ENCODE measurements around the gene WSB1.

Gene WSB1

DNA sequence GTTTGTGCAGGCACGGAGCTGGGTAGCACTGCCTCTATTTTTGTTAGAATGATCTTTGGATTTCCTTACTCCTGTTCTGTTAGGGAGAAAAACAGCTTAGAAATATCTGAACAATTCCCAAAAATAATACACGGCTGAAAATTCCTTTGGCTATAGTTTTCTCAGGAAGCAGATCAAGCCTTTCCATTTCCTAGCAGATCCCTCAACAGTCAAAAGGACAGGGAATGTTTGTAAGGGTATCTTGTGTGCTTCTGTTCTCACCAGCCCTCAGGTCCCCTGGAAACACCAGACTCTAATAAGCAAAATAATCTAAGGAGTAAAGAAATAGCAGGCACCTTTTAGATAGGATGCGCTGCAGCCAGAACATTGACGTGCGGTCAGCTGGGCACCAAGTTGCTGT lies 30.5 kb upstream of the WSB1 start:
- Histone ChIP-seq H4K20me1 (ENCODE audit: control insufficient read depth, insufficient read depth, low read depth, low read length) (no peaks in the 10 kb centered on the region), H3K36me3 (ENCODE audit: control insufficient read depth, low read length) (no peaks in the 10 kb centered on the region), H3K27ac (ENCODE audit: low read depth, low read length) (no peak overlapping the region), H3K9me2 (replicated peaks; ENCODE audit: control insufficient read depth, low read length) (no peaks in the 10 kb centered on the region), H3K4me3 (ENCODE audit: low read length) (no peak overlapping the region), H3K4me1 (ENCODE audit: control insufficient read depth, low read length) (no peaks in the 10 kb centered on the region), H3K27me3 (ENCODE audit: control insufficient read depth, low read length) (peaks cover 4% of the 10 kb centered on the region), H3K9me3 (ENCODE audit: control insufficient read depth, insufficient read depth, low read length) (no peaks in the 10 kb centered on the region), H3K79me2 (ENCODE audit: control insufficient read depth, low read length) (no peaks in the 10 kb centered on the region), H3K4me2 (ENCODE audit: low read length) (no peak overlapping the region), H3F3A (ENCODE audit: control insufficient read depth, insufficient read depth) (no peaks in the 10 kb centered on the region)
- TF ChIP-seq, protein P1, sequence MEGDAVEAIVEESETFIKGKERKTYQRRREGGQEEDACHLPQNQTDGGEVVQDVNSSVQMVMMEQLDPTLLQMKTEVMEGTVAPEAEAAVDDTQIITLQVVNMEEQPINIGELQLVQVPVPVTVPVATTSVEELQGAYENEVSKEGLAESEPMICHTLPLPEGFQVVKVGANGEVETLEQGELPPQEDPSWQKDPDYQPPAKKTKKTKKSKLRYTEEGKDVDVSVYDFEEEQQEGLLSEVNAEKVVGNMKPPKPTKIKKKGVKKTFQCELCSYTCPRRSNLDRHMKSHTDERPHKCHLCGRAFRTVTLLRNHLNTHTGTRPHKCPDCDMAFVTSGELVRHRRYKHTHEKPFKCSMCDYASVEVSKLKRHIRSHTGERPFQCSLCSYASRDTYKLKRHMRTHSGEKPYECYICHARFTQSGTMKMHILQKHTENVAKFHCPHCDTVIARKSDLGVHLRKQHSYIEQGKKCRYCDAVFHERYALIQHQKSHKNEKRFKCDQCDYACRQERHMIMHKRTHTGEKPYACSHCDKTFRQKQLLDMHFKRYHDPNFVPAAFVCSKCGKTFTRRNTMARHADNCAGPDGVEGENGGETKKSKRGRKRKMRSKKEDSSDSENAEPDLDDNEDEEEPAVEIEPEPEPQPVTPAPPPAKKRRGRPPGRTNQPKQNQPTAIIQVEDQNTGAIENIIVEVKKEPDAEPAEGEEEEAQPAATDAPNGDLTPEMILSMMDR (IDR thresholded peaks at IDR 0.05; ENCODE audit: low read depth, low read length, poor library complexity, severe bottlenecking): no peak
- TF ChIP-seq EZH2phosphoT487 (IDR thresholded peaks at IDR 0.05; ENCODE audit: borderline replicate concordance, low read length): no peak

DNA sequence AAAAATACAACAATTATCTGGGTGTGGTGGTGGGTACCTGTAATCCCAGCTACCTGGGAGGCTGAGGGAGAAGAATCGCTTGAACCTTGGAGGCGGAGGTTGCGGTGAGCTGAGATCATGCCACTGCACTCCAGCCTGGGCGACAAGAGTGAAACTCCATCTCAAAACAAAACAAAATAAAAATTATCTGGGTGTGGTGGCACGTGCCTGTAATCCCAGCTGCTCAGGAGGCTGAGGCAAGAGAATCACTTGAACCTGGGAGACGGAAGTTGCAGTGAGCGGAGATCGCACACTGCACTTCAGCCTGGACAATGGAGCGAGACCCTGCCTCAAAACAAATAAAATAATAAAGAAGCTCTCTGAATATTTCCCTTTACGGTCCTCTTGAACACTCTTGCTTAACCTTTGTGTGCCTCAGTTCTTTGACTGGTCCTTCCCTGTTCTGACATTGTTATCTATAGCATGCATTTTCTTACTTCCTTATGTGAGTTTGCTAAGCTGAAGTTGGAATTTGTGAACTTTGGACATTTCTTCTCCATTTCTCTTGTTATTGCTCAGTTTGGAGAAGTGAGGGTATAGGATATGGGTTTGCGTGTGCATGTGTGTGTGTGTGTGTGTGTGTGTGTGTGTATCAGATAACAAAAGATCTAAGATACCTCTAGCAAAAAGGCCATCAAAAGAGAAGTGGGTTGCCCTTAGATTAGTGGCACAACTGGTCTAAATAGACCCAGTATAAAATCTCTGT lies 29.7 kb upstream of the WSB1 start:
- TF ChIP-seq, protein P1 (IDR thresholded peaks at IDR 0.05; ENCODE audit: low read depth, low read length, poor library complexity, severe bottlenecking): no peak
- no peak for TF ChIP-seq EZH2phosphoT487 (IDR thresholded peaks at IDR 0.05; ENCODE audit: borderline replicate concordance, low read length)
- Histone ChIP-seq H3K27me3 (ENCODE audit: control insufficient read depth, low read length) (peaks cover 10% of the 10 kb centered on the region), H3K4me2 (ENCODE audit: low read length) (no peak overlapping the region), H3F3A (ENCODE audit: control insufficient read depth, insufficient read depth) (no peaks in the 10 kb centered on the region), H3K36me3 (ENCODE audit: control insufficient read depth, low read length) (no peaks in the 10 kb centered on the region), H3K4me3 (ENCODE audit: low read length) (no peak overlapping the region), H3K79me2 (ENCODE audit: control insufficient read depth, low read length) (no peaks in the 10 kb centered on the region), H3K9me2 (replicated peaks; ENCODE audit: control insufficient read depth, low read length) (no peaks in the 10 kb centered on the region), H3K4me1 (ENCODE audit: control insufficient read depth, low read length) (no peaks in the 10 kb centered on the region), H3K9me3 (ENCODE audit: control insufficient read depth, insufficient read depth, low read length) (no peaks in the 10 kb centered on the region), H4K20me1 (ENCODE audit: control insufficient read depth, insufficient read depth, low read depth, low read length) (no peaks in the 10 kb centered on the region), H3K27ac (ENCODE audit: low read depth, low read length) (no peak overlapping the region)

DNA sequence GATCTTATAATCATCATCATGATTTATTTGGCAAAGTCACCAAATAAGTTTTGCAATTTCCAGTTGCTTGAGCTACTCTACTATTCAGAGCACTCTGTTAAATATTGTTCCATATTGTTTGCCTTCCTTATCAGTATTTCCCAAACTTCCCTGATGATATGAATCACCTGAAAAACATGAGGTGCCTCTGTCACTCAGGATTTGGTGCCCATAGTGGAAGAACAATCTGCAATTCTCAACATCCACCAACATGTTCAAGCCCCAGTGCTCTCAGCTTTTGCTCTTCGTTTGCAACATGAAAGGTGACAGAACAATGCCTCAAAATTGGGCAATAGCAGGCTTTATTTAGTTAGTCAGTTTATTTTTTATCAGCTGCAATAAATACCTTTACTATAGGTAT lies 28.6 kb upstream of the WSB1 start:
- Histone ChIP-seq H3K4me1 (ENCODE audit: control insufficient read depth, low read length) (no peaks in the 10 kb centered on the region), H3K36me3 (ENCODE audit: control insufficient read depth, low read length) (no peaks in the 10 kb centered on the region), H3K27me3 (ENCODE audit: control insufficient read depth, low read length) (peaks cover 10% of the 10 kb centered on the region; the same call in 1 of the 2 replicates), H3K79me2 (ENCODE audit: control insufficient read depth, low read length) (no peaks in the 10 kb centered on the region), H3K27ac (ENCODE audit: low read depth, low read length) (no peak overlapping the region), H3F3A (ENCODE audit: control insufficient read depth, insufficient read depth) (no peaks in the 10 kb centered on the region), H3K4me3 (ENCODE audit: low read length) (no peak overlapping the region), H3K9me2 (replicated peaks; ENCODE audit: control insufficient read depth, low read length) (no peaks in the 10 kb centered on the region), H3K9me3 (ENCODE audit: control insufficient read depth, insufficient read depth, low read length) (no peaks in the 10 kb centered on the region), H3K4me2 (ENCODE audit: low read length) (no peak overlapping the region), H4K20me1 (ENCODE audit: control insufficient read depth, insufficient read depth, low read depth, low read length) (no peaks in the 10 kb centered on the region)
- TF ChIP-seq, protein P1 (IDR thresholded peaks at IDR 0.05; ENCODE audit: low read depth, low read length, poor library complexity, severe bottlenecking): no peak
- no peak for TF ChIP-seq EZH2phosphoT487 (IDR thresholded peaks at IDR 0.05; ENCODE audit: borderline replicate concordance, low read length)

Measured in DOHH2 (cell line).